Hematopoietic multipotent progenitor cell treated with erythropoietin and hydrocortisone succinate and interleukin-3 and kit ligand, for 8 days (in vitro differentiated cells): ENCODE data around the gene WDR1.

Experiments used
- DNase-seq: peaks from one replicate; pipeline ENCODE4 v3.0.0-alpha.2; 2015

WDR1 gene

DNA sequence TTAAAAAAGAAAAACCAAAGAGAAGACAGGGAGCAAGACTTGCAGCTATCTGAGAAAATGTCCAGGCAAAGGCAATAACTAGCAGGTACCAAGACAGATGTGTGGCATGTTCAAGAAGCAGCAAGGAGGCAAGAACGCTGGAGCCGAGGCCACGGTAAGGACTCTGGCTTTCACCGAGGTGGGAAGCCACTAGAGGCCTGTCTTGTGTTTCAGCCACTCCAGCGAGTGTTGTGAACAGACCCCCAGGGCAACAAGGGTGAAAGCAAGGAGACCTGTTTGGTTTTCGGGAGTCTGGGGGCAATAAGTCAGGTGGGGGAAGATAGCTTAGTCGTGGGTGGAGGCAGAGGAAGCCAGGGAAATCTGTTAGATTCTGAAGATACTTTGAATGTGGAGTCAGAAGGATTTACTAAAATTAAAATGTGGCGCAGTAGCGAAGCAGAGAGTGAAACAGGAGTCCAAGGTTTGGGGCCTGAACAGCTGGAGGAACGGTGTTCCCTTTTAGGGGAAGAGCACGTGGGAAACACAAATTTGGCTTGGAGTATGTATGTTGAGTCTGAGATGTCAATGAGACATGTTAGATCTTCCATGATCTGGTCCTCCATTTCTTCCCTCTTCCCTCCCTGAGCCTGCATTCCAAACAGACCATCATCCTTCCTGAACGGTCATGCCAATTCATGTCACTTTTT lies 3.1 kb downstream of the WDR1 start:
- DNase-seq = no peak

DNA sequence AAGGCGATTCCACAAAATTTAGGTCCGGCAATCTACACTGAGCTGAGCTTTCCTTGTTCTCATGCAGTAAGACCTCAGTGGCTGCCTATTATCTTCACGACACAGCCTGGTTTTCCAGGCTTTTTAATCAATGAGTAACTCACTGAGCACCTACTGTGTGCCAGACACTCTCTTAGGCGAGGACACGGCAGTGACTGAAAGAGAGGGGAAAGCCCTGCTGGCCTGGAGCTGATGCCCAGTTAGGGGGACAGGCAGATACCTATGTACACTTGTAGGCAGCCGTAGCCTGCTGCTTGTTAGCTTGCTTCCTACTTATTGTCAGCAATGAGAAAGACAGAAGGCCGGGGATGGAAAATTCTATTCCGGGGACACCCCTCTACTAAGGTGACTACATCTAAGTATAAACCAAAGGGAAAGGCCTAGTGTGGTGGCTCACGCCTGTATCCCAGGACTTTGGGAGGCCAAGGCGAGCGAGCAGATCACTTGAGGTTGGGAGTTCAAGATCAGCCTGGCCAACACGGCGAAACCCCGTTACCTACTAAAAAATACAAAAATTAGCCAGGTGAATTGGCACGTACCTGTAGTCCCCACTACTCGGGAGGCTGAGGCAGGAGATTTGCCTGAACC lies 3.8 kb downstream of the WDR1 start:
- no peak for DNase-seq

GRCh38 chr4:10111067-10111801 lies 5.4 kb downstream of the WDR1 start:
- no peak for DNase-seq

GRCh38 chr4:10109995-10110670 lies 6.5 kb downstream of the WDR1 start:
- no peak for DNase-seq

DNA sequence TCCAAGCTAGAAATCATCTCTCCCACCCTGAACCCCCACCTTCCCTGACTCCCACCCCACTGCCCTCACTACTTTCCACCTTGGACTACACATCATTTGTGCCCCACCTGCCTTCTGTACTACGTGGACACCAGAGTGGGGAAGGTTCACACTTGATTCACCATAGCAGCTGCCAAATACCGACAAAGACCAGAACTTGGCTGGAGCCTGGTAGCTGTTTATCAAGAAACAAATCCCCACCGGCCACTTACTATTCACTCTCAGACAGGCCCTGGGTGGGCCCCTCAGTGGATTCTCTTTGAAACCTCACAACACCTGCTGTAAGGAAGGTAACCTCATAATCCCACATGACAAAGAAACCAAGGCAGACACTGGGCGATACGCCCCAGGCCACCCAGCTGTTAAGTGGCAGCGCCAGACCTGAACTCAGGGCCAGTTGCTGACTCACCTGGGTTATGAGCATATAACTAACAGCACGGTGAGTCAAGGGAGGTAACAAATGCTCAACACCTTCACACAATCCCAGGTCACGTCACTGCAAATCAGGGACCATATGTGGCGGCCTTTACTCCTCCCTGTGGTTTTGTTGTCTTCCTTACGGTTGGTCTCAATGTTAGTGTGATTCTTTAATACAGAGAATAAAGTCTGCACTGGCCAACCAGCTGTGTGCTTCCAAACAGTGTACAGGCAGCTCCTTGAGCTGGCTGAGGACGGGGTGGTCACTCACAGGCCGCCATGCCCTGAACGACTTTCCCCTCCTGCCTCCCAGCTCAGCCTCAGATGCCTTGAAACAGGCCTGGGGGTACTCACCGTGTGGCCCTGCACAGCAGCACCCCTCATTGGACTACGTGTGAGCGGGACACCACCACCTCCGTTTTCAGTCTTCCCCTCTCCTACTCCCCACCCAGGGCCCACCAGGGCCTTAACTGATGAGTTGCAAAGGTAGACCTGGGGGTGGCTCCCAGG lies 7.5 kb downstream of the WDR1 start:
- no peak for DNase-seq

GRCh38 chr4:10108391-10108790 lies 8.2 kb downstream of the WDR1 start:
- no peak for DNase-seq

DNA sequence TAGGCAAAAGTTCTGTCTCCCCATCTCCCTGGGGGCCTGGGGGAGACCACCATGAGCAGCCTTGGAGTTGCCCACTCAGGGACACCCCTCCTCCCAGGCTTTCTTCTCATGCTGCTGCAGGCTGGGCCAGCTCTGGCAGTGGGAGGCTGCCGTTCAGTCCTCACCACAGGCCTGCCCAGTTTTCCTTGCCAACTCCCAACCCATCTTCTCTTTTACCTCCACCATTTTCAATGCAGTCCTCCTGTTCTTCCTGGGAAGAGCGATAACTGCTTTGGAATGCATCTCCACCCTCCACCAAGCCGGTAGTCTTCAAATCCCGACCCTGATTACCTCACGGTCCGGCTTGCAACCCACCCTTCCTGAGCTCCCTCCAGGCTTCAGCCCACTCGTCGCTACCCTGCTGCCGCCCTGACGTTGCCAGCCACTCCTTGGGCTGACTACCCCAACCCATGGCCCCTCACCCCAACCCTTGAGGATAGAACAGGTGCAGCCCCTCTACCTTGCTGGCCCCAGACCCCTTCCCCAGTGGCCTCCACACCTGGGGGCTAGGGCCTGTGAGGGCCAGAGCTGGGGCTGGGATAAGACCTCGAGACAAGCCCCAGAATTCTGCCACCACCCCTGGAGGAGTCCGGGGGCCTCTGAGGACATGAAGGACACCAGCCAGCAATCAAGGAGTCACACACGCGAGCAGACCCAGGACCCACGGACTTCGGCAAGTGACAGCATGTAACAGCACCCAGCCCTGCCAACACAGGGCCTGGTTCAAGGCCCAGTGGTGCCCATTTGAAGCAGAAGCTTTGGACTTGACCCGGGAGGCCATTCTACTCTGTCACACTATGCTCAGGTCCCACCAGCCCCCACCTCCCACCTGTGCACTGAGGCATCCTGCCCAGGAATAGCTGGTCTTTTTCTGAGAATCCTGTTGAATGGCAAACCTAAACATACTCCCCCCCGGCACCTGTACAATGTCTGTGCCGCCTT lies 9.2 kb downstream of the WDR1 start:
- DNase-seq = no peak

DNA sequence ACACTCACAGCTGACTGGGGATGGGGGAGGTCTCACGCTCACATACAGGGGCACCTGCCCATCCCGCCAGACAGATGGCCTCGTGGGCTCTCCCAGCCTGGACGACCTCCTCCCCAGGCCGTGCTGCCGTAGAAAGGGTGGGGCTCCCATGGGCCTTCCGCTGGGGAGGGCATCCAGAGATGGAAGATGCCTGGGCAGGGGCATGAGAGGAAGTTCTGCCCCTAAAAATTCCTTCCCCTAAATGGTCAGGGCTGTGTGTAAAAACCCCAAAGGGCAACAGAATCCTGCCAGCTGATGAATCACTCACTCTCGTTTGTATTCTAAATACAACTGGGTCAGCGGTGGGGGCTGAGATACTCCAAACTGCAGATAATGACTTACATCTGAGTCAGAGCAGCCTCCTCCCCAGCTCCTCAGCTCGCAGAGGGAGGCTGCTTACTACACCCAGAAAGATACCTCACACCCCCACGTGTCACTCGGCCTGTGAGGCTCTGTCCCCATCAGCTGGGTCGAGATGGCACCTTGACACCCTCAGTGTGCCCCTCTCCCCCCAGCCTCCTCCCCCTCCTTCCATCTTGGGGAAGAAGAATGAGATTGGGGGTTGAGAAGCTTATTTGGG lies 10.1 kb downstream of the WDR1 start:
- peak; percentile 83 for DNase-seq

GRCh38 chr4:10105920-10106319 lies 10.7 kb downstream of the WDR1 start:
- DNase-seq = no peak

GRCh38 chr4:10105421-10105820 lies 11.2 kb downstream of the WDR1 start:
- DNase-seq = no peak

GRCh38 chr4:10104991-10105276 lies 11.7 kb downstream of the WDR1 start:
- DNase-seq = no peak

GRCh38 chr4:10104211-10104990 lies 12.2 kb downstream of the WDR1 start:
- no peak for DNase-seq

DNA sequence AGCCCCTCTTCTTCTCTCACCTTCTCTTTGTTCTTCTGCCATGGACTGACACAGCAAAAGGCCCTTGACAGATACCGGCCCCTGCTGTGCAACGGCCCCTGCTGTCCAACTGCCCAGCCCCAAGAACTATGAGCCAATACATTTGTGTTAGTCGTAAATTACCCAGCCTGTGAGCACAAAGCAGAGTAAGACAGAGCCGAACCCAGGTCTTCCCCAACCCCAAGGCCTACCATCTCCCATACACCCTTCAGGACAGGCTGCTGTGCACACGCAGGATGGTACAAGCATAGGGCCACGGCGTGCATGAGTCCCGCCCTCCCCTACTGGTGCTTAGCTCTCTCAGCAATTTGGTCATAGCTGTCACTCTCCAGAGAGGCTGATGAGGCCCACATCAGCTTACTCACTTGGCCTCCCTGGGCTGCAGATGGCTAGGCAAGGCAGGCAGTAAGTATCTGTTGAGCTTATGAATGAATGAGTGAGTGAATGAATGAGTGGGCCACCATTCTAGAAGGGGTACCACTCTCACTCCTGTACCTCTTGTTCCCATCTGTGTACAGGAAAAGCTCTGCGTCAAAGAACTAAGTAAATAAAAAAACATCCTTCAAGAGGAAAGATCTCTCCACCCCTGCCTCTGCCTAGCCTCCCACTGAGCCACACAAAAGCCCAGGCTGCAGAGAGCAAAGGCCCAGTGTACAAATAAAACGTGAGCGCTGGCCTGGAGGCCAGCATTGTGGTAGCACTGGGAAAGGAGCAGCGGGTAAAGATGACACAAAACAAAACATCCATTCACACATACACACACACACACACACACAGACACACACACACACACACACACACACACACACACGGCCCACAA lies 13.9 kb downstream of the WDR1 start:
- no peak for DNase-seq

DNA sequence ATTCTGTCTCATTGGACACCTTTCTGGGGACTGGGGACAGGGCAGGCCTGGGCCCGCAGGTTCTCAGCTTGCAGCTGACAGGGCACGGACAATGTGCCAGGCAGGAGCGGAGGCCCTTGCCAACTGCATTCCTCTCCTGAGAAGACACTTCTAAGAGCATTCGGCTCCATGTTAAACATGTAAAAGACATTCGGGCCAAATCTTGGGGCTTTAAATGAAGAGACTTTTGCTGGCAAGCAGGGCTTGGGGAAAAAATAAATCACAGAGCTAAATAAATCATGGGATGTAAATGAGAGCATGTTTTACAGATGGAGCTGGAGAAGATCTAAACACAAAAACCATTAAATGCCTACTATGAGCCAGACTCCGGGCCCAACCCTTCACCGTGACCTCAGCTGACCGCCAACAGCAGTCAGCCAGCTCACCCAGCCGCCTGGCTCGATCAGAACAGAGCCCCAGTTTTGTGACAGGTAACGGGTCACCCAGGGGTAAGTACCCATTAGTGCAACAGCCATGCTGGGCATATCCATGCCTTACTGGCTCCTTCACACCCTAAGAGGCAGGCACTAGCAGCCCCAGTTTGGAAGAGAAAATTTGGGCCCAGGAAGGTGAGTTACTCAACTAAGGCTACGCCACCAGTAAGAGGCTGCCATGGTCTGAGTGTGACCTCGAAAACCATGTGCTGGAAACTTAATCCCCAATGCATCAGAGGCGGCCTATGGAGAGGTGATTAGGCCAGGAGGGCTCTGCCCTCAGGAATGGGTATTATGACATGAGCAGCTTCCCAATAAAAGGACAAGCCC lies 14.7 kb downstream of the WDR1 start:
- no peak for DNase-seq

DNA sequence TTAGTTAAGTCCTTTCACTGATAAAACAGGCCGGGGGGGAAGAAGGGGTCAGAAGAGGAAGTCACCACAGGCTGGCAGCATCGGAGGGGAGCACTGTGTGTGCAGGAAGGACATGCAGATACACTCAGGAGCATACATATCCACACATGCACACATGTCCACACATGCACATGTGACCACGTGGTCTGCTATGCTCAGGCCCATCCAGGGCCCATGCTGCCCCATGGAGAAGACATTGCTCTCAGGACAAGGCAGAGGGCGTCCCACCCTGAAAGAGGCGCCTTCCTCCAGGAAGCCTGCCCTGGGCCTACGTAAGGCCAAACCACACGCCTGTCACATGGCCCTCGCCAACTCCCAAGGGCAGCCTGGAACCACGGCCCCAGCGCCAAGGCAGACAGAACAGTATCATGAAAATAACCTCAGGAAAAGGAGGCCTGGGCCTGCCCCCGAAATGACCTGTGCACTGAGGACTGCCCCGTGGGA lies 15.8 kb downstream of the WDR1 start:
- DNase-seq = no peak

DNA sequence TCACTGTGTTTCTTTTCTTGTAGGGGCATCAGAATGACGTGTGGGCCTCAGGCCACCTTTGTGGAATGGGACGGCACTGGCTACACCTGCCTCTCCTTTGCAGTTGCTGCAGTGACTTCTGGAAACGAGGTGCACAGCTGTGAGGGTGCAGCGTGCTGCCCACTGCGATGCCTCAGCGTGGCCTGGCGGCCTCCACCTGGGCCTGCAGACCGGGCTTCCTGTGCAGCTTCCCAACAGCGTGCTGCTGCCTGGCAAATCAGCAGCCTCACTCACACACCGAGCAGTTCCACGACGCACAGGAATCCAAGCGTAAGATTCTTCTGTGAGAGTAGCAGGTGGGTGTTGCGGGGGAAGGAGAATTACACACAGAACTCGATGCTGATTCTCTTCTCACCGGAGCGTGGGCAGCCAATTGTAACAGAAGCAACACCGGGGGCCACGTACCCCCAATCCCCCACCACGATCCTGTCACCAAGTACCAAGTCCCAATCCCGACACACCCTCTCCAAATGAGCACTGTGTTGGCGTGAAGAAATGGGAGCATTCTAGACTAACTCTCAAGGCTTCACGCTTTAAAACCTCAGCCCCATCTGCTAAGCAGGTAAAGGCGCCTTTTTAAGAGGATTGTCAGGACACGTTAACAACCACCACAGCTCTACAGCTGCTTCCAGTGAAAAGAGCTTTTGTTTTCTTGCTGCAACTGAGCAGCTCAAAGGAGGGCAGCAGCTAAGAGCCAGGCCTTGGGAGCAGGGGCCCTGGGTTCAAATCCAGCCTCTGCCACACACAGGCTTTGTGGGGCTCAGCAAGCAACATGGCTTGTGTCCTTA lies 16.9 kb downstream of the WDR1 start:
- no peak for DNase-seq

GRCh38 chr4:10098780-10099160 lies 17.8 kb downstream of the WDR1 start:
- no peak for DNase-seq
